Measurements from ENCODE around the gene ADGRL3. TPM values are rescaled to one million over a fixed set of nuclear protein-coding genes. Genes with fewer than 3 reads are reported as not detected.

Gene ADGRL3
- total RNA-seq, 1 donor from 2014 or later, result 93.6 TPM

DNA sequence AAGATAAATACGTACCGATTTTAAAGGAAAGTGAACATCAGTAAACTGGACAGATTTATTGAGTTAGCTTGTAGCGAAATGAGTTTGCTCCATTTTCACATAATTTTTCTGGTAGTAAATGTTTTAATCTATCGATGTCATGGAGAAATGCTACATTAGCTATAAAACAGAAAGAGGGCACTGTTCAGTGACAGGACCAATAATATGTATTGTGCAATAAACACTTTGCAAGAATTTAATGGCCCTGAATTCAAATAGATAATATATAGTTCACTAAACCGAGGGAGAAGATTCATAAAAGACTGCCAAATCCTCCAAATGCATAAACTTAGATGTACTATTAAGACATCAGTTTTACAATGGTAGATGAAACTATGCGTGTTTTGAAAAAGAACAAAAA is 516.3 kb downstream of the ADGRL3 start:
- Histone ChIP-seq H3K9me3 (ENCODE audit: low read depth) (no peaks in the 10 kb centered on the region), H3F3A (ENCODE audit: low read depth) (no peaks in the 10 kb centered on the region), H2AFZ (replicated peaks) (no peak overlapping the region), H3K9ac (no peak overlapping the region), H4K20me1 (ENCODE audit: low read depth) (no peaks in the 10 kb centered on the region), H3K36me3 (no peaks in the 10 kb centered on the region), H3K27ac (no peak overlapping the region), H3K4me2 (no peak overlapping the region), H3K27me3 (no peaks in the 10 kb centered on the region), H3K4me3 (no peak overlapping the region), H3K4me1 (peaks cover 12% of the 10 kb centered on the region), H3K79me2 (ENCODE audit: low read depth) (no peaks in the 10 kb centered on the region)
- Mint-ChIP-seq H3K27me3 (ENCODE audit: insufficient read depth, low read depth) (no peaks in the 10 kb centered on the region), H3K9me3 (no peaks in the 10 kb centered on the region), H3K27ac (no peak overlapping the region), H3K36me3 (peaks cover 12% of the 10 kb centered on the region), H3K4me3 (no peak overlapping the region), H3K4me1 (peaks cover 4% of the 10 kb centered on the region)
- TF ChIP-seq EZH2phosphoT487 (IDR thresholded peaks at IDR 0.05) (no peak), EZH2 (IDR thresholded peaks at IDR 0.05) (no peak)
- TF ChIP-seq, protein P1, sequence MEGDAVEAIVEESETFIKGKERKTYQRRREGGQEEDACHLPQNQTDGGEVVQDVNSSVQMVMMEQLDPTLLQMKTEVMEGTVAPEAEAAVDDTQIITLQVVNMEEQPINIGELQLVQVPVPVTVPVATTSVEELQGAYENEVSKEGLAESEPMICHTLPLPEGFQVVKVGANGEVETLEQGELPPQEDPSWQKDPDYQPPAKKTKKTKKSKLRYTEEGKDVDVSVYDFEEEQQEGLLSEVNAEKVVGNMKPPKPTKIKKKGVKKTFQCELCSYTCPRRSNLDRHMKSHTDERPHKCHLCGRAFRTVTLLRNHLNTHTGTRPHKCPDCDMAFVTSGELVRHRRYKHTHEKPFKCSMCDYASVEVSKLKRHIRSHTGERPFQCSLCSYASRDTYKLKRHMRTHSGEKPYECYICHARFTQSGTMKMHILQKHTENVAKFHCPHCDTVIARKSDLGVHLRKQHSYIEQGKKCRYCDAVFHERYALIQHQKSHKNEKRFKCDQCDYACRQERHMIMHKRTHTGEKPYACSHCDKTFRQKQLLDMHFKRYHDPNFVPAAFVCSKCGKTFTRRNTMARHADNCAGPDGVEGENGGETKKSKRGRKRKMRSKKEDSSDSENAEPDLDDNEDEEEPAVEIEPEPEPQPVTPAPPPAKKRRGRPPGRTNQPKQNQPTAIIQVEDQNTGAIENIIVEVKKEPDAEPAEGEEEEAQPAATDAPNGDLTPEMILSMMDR (IDR thresholded peaks at IDR 0.05), result no peak
- DNase-seq (ENCODE audit: low spot score), result no peak

DNA sequence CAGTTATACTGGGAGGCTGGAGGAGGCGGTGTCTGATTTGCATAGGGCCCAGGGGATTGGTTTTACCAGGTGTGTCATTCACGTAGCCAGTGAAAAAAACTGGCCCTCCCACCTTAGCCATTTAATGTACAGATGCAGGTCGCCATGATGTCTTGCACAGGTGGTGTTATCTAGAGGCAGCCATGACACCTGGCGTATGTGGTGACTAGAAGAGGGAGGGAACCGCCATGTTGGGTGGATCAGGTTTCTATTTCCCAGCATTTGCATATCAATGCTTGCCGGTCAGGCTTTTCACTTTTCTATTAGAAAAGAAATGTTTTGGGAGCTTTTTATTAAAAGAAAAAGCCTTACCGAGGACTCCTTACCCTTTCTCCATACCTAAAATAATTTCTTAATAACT is 523.4 kb downstream of the ADGRL3 start:
- H3K4me2 ChIP-seq, result no peak overlapping the region
- no peaks in the 10 kb centered on the region for H3K27me3 ChIP-seq
- no peaks in the 10 kb centered on the region for H3K27me3 Mint-ChIP-seq (ENCODE audit: insufficient read depth, low read depth)
- no peaks in the 10 kb centered on the region for H3K36me3 ChIP-seq
- H3K4me1 ChIP-seq, result no peaks in the 10 kb centered on the region
- no peaks in the 10 kb centered on the region for H3K9me3 Mint-ChIP-seq
- H3K9me3 ChIP-seq (ENCODE audit: low read depth), result no peaks in the 10 kb centered on the region
- H3K36me3 Mint-ChIP-seq, result peaks cover 11% of the 10 kb centered on the region
- TF ChIP-seq, protein P1 (IDR thresholded peaks at IDR 0.05), result no peak
- no peak for TF ChIP-seq EZH2 (IDR thresholded peaks at IDR 0.05)
- TF ChIP-seq EZH2phosphoT487 (IDR thresholded peaks at IDR 0.05), result no peak
- no peak overlapping the region for H3K4me3 Mint-ChIP-seq
- H3K4me3 ChIP-seq, result no peak overlapping the region
- no peak overlapping the region for H2AFZ ChIP-seq (replicated peaks)
- no peak overlapping the region for H3K27ac Mint-ChIP-seq
- no peak overlapping the region for H3K27ac ChIP-seq
- DNase-seq (ENCODE audit: low spot score), result no peak
- no peaks in the 10 kb centered on the region for H3K79me2 ChIP-seq (ENCODE audit: low read depth)
- H3K9ac ChIP-seq, result no peak overlapping the region
- no peaks in the 10 kb centered on the region for H4K20me1 ChIP-seq (ENCODE audit: low read depth)
- H3K4me1 Mint-ChIP-seq, result peaks cover 2% of the 10 kb centered on the region
- no peaks in the 10 kb centered on the region for H3F3A ChIP-seq (ENCODE audit: low read depth)

DNA sequence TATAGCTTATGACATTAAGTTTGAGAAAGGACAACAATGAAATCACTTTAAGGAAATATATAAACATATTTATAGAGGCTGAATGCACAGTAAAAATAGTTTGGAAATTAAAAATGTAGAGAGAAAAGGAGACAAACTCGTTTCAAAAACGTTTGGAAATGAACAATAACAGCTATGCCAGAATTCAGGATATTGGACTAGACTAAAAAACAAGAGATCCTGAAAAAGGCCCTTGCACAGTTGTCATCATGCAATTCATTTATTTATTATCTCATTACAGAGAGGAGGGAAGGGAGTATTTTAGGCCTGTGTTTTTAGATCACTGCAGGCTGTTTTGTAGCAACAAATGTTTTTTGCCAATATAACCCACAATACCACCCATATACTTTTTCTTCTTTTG is 527.2 kb downstream of the ADGRL3 start:
- Histone ChIP-seq H3K4me1 (peaks cover 3% of the 10 kb centered on the region), H3K79me2 (ENCODE audit: low read depth) (no peaks in the 10 kb centered on the region), H3F3A (ENCODE audit: low read depth) (no peaks in the 10 kb centered on the region), H3K4me2 (no peak overlapping the region), H3K4me3 (no peak overlapping the region), H2AFZ (replicated peaks) (no peak overlapping the region), H4K20me1 (ENCODE audit: low read depth) (no peaks in the 10 kb centered on the region), H3K27ac (no peak overlapping the region), H3K9ac (no peak overlapping the region), H3K9me3 (ENCODE audit: low read depth) (no peaks in the 10 kb centered on the region), H3K27me3 (no peaks in the 10 kb centered on the region), H3K36me3 (no peaks in the 10 kb centered on the region)
- Mint-ChIP-seq H3K9me3 (no peaks in the 10 kb centered on the region), H3K27me3 (ENCODE audit: insufficient read depth, low read depth) (no peaks in the 10 kb centered on the region), H3K27ac (no peak overlapping the region), H3K4me1 (no peaks in the 10 kb centered on the region), H3K36me3 (peaks cover 2% of the 10 kb centered on the region), H3K4me3 (no peak overlapping the region)
- TF ChIP-seq EZH2phosphoT487 (IDR thresholded peaks at IDR 0.05) (no peak), EZH2 (IDR thresholded peaks at IDR 0.05) (no peak)
- TF ChIP-seq, protein P1 (IDR thresholded peaks at IDR 0.05), result no peak
- DNase-seq (ENCODE audit: low spot score), result no peak

Measured in neural progenitor cell (in vitro differentiated cells).